ENCODE data around the gene FGGY. TPM values are rescaled to one million over a fixed set of nuclear protein-coding genes. Genes with fewer than 3 reads are reported as not detected.

FGGY gene
- total RNA-seq, 4 donors from 2014 or later = 12.4 to 17.5 (median 16.1) TPM

- H3K9me3 ChIP-seq = no peaks in the 10 kb centered on the region
- TF ChIP-seq POLR2AphosphoS5 (IDR thresholded peaks at IDR 0.05) (no peak), EP300 (IDR thresholded peaks at IDR 0.05) (no peak), CTCF (IDR thresholded peaks at IDR 0.05) (no peak), POLR2A (IDR thresholded peaks at IDR 0.05) (no peak)
- no peak overlapping the region for H3K4me3 ChIP-seq
- H3K4me1 ChIP-seq = peaks cover 20% of the 10 kb centered on the region
- 92% methylated on average over 7 of the region's 7 CpGs for WGBS
- H3K27me3 ChIP-seq = no peaks in the 10 kb centered on the region
- H3K36me3 ChIP-seq = no peaks in the 10 kb centered on the region
- no peak overlapping the region for H3K27ac ChIP-seq
- DNase-seq (ENCODE audit: low spot score in 2 of 2) = no peak
These were observed 214.9 kb downstream of the FGGY start for GRCh38 chr1:59511476-59512465.

GRCh38 chr1:59512702-59513101 is 215.8 kb downstream of the FGGY start:
- Histone ChIP-seq H3K27ac (no peak overlapping the region), H3K9me3 (no peaks in the 10 kb centered on the region), H3K4me3 (no peak overlapping the region), H3K27me3 (no peaks in the 10 kb centered on the region), H3K36me3 (no peaks in the 10 kb centered on the region), H3K4me1 (peaks cover 18% of the 10 kb centered on the region)
- no peak for TF ChIP-seq CTCF (IDR thresholded peaks at IDR 0.05)
- TF ChIP-seq POLR2A (IDR thresholded peaks at IDR 0.05) = no peak
- TF ChIP-seq EP300 (IDR thresholded peaks at IDR 0.05) = no peak
- no peak for TF ChIP-seq POLR2AphosphoS5 (IDR thresholded peaks at IDR 0.05)
- 44% methylated on average over 1 of the region's 1 CpG for WGBS
- DNase-seq (ENCODE audit: low spot score in 2 of 2) = no peak

GRCh38 chr1:59514061-59514909 is 217.4 kb downstream of the FGGY start:
- H3K4me3 ChIP-seq = no peak overlapping the region
- H3K27me3 ChIP-seq = no peaks in the 10 kb centered on the region
- 89% methylated on average over 11 of the region's 11 CpGs for WGBS
- no peaks in the 10 kb centered on the region for H3K36me3 ChIP-seq
- H3K27ac ChIP-seq = no peak overlapping the region
- TF ChIP-seq POLR2AphosphoS5 (IDR thresholded peaks at IDR 0.05) = no peak
- DNase-seq (ENCODE audit: low spot score in 2 of 2) = no peak
- no peaks in the 10 kb centered on the region for H3K9me3 ChIP-seq
- peaks cover 16% of the 10 kb centered on the region for H3K4me1 ChIP-seq

- H3K4me1 ChIP-seq = peaks cover 19% of the 10 kb centered on the region
- no peaks in the 10 kb centered on the region for H3K9me3 ChIP-seq
- H3K27me3 ChIP-seq = no peaks in the 10 kb centered on the region
- no peak overlapping the region for H3K4me3 ChIP-seq
- TF ChIP-seq CTCF (IDR thresholded peaks at IDR 0.05) (no peak), POLR2AphosphoS5 (IDR thresholded peaks at IDR 0.05) (no peak), POLR2A (IDR thresholded peaks at IDR 0.05) (no peak), EP300 (IDR thresholded peaks at IDR 0.05) (no peak)
- peak overlapping the region; percentile 6 for H3K27ac ChIP-seq
- H3K36me3 ChIP-seq = no peaks in the 10 kb centered on the region
- DNase-seq (ENCODE audit: low spot score in 2 of 2) = no peak
These were observed 220.0 kb downstream of the FGGY start for GRCh38 chr1:59516881-59517280.

GRCh38 chr1:59520194-59520593 is 223.3 kb downstream of the FGGY start:
- no peaks in the 10 kb centered on the region for H3K9me3 ChIP-seq
- no peak for TF ChIP-seq CTCF (IDR thresholded peaks at IDR 0.05)
- no peak for TF ChIP-seq POLR2A (IDR thresholded peaks at IDR 0.05)
- TF ChIP-seq POLR2AphosphoS5 (IDR thresholded peaks at IDR 0.05) = no peak
- no peak for TF ChIP-seq EP300 (IDR thresholded peaks at IDR 0.05)
- no peaks in the 10 kb centered on the region for H3K27me3 ChIP-seq
- no peak for DNase-seq (ENCODE audit: low spot score in 2 of 2)
- H3K36me3 ChIP-seq = no peaks in the 10 kb centered on the region
- H3K4me1 ChIP-seq = peaks cover 19% of the 10 kb centered on the region
- 70% methylated on average over 3 of the region's 3 CpGs for WGBS
- no peak overlapping the region for H3K4me3 ChIP-seq
- no peak overlapping the region for H3K27ac ChIP-seq
